Uterus (tissue), 4 donors: Measurements from ENCODE around the gene GSTA5. TPM values are rescaled to one million over a fixed set of nuclear protein-coding genes. Genes with fewer than 3 reads are reported as not detected.

Source experiments
- total RNA-seq, 4 donors: library from RNA; depleted of rRNA in 3 of 4; stranded (reverse); fragments of >200 nt in 3 of 4; gene quantifications; one replicate each; pipeline versions ENCODE4 v1.1.0 to v1.2.4, GENCODE V29; 2014 to 2023
- donor health status: DM: yes; HTN: yes; CAD: no.

The GSTA5 gene
- total RNA-seq, 4 donors from 2014 or later: not detected

Other genes with a start within 250 kb of the GSTA5 start
- 10 to 100 TPM in 3 of 4 donors, 1 to 10 TPM in 1; 9.5 to 65.0 (median 32.8) TPM for gene TMEM14A, start 169.7 kb downstream of the GSTA5 start, total RNA-seq
- gene GSTA2, start 77.3 kb downstream of the GSTA5 start, total RNA-seq: not detected
- under 1 TPM in 2 of 4 donors, not detected in 2; 0.90 to 0.95 TPM for gene GSTA1, start 37.0 kb downstream of the GSTA5 start, total RNA-seq
- under 1 TPM in 2 of 4 donors, not detected in 2; 0.35 to 0.98 TPM for gene GSTA3, start 68.9 kb upstream of the GSTA5 start, total RNA-seq
- gene GSTA4, start 154.5 kb upstream of the GSTA5 start, total RNA-seq: 10 to 100 TPM in 3 of 4 donors, 1 to 10 TPM in 1; 7.7 to 59.2 (median 23.0) TPM
- 10 to 100 TPM in 3 of 4 donors, 1 to 10 TPM in 1; 9.9 to 18.2 (median 12.9) TPM for gene CILK1, start 221.0 kb upstream of the GSTA5 start, total RNA-seq
- 100 to 1,000 TPM in 1 of 4 donors, 10 to 100 TPM in 3; 13.8 to 138 (median 34.4) TPM for gene FBXO9, start 224.6 kb upstream of the GSTA5 start, total RNA-seq